Psoas muscle (tissue), 8 donors: Measurements from ENCODE around the gene TTBK1. TPM values are rescaled to one million over a fixed set of nuclear protein-coding genes. Genes with fewer than 3 reads are reported as not detected.

ENCODE experiments used
- ATAC-seq, 4 donors: fragments of 200-7000 bp; cut with Tn5 transposase; one replicate each; pipeline ENCODE4 v1.9.1; 2020; ENCODE audit warnings: moderate library complexity in 3 of 4, mild to moderate bottlenecking in 2 of 4
- DNase-seq, 2 donors: peaks; one replicate each; pipeline ENCODE4 v3.0.0-alpha.2; 2020
- H3K27ac ChIP-seq: fragments of 200-600 bp; one replicate; pipeline ENCODE4 v1.8.0; 2022
- H3K27me3 ChIP-seq, 3 donors: fragments of 200-600 bp in 1 of 3; one replicate each; pipeline versions ENCODE4 v1.6.1 to v1.8.0; 2013 to 2022; ENCODE audit warnings: low read length in 2 of 3, mild to moderate bottlenecking in 2 of 3, moderate library complexity in 1 of 3; ENCODE audit not compliant: insufficient read depth in 3 of 3
- H3K36me3 ChIP-seq, 2 donors: fragments of 200-600 bp in 1 of 2; one replicate each; pipeline versions ENCODE4 v1.6.1 to v1.8.0; 2013 to 2022; ENCODE audit warnings: low read depth in 1 of 2, mild to moderate bottlenecking in 1 of 2, moderate library complexity in 1 of 2; ENCODE audit not compliant: insufficient read depth in 1 of 2
- H3K4me1 ChIP-seq: fragments of 200-600 bp; one replicate; pipeline ENCODE4 v1.8.0; 2022
- H3K4me3 ChIP-seq: fragments of 200-600 bp; one replicate; pipeline ENCODE4 v1.8.0; 2022; ENCODE audit warnings: mild to moderate bottlenecking
- H3K9me3 ChIP-seq: fragments of 200-600 bp; one replicate; pipeline ENCODE4 v1.8.0; 2022
- CTCF ChIP-seq: fragments of 200-600 bp; IDR thresholded peaks from one replicate; pipeline ENCODE4 v1.8.0; 2022; ENCODE audit warnings: antibody characterized with exemption
- WGBS, 3 donors: extraction: QIAGEN DNeasy Blood & Tissue Kit; methylation state at CpG; one replicate each; pipeline versions ENCODE4 v1.1.6 to v1.1.7; 2013; 5-methylcytosine and 5-hydroxymethylcytosine counted together
- intact Hi-C, 2 donors: fragments of 100-400 bp; cut with DNase I; formaldehyde crosslinking; loops; one replicate each; pipeline versions ENCODE4 v1.11.0 to v1.14.2; 2022
- polyA plus RNA-seq, 3 donors: library from polyadenylated mRNA; stranded (reverse); fragments of 200-250 nt; gene quantifications; one replicate each; pipeline ENCODE4 v1.2.3, GENCODE V29; 2013
- total RNA-seq, 4 donors: library from RNA; stranded (reverse); fragmentation: NEBNext Ultra II Directional in 2 of 4; extraction: Animal tissue kit (Norgen Biotek cat#: 25700) in 2 of 4; gene quantifications; one replicate each; pipeline versions ENCODE4 v1.2.1 to v1.2.4, GENCODE V29; 2021 to 2023
- donor health status: healthy with polysubstance abuse.
- donor health status: DM: no; HTN: no; CAD: no; lungs with moderate emphysema.
- donor health status: Bipolar disorder and iron deficiency.
- donor health status: healthy.
- donor health status: DM: yes; HTN: yes; CAD: no.
- donor health status: DM: no; HTN: no; CAD: no.
- donor health status: DM: no; HTN: no; CAD: no.
- donor health status: DM: yes; HTN: yes; CAD: no.

TTBK1 gene
- total and polyA plus RNA-seq, 7 donors: 0.01 to 0.03 TPM; not detected in 5

GRCh38 chr6:43240950-43241349 is 2.3 kb upstream of the TTBK1 start:
- Histone ChIP-seq H3K27ac (no peak overlapping the region), H3K36me3 (no peaks in the 10 kb centered on the region), H3K27me3 (peaks cover 0 to 63% (median 15%) of the 10 kb centered on the region in 3 donors), H3K4me3 (no peak overlapping the region), H3K9me3 (no peaks in the 10 kb centered on the region), H3K4me1 (no peaks in the 10 kb centered on the region)
- intact Hi-C loops: no loop called here
- DNase-seq (no peak), ATAC-seq (no peak)
- TF ChIP-seq CTCF: no peak
- WGBS, 3 donors: 91 to 97% (median 91%) methylated on average over 1 of the region's 1 CpG

GRCh38 chr6:43241446-43241845 is 1.8 kb upstream of the TTBK1 start:
- intact Hi-C loops: no loop called here

GRCh38 chr6:43243664-43244321 is 512 bp downstream of the TTBK1 start:
- H3K4me3 ChIP-seq: no peak overlapping the region
- no peaks in the 10 kb centered on the region for H3K9me3 ChIP-seq
- intact Hi-C loops: no loop called here
- TF ChIP-seq CTCF: no peak
- ATAC-seq: no peak
- H3K27me3 ChIP-seq: peaks cover 0 to 52% (median 15%) of the 10 kb centered on the region in 3 donors
- H3K36me3 ChIP-seq: no peaks in the 10 kb centered on the region
- no peaks in the 10 kb centered on the region for H3K4me1 ChIP-seq
- 16 to 46% (median 36%) methylated on average over 9 to 37 of the region's 37 CpGs for WGBS, 3 donors
- H3K27ac ChIP-seq: no peak overlapping the region
- DNase-seq: peak in 1 of 2 donors; percentile 33

More at GRCh38 chr6:43241446-43241845, 1.8 kb upstream of the TTBK1 start:
- Histone ChIP-seq H3K36me3 (no peaks in the 10 kb centered on the region), H3K27me3 (peaks cover 0 to 63% (median 15%) of the 10 kb centered on the region in 3 donors), H3K4me3 (no peak overlapping the region), H3K9me3 (no peaks in the 10 kb centered on the region), H3K4me1 (no peaks in the 10 kb centered on the region), H3K27ac (no peak overlapping the region)
- DNase-seq (no peak), ATAC-seq (no peak)
- WGBS, 3 donors: 88 to 93% (median 88%) methylated on average over 2 of the region's 2 CpGs
- TF ChIP-seq CTCF: no peak

DNA sequence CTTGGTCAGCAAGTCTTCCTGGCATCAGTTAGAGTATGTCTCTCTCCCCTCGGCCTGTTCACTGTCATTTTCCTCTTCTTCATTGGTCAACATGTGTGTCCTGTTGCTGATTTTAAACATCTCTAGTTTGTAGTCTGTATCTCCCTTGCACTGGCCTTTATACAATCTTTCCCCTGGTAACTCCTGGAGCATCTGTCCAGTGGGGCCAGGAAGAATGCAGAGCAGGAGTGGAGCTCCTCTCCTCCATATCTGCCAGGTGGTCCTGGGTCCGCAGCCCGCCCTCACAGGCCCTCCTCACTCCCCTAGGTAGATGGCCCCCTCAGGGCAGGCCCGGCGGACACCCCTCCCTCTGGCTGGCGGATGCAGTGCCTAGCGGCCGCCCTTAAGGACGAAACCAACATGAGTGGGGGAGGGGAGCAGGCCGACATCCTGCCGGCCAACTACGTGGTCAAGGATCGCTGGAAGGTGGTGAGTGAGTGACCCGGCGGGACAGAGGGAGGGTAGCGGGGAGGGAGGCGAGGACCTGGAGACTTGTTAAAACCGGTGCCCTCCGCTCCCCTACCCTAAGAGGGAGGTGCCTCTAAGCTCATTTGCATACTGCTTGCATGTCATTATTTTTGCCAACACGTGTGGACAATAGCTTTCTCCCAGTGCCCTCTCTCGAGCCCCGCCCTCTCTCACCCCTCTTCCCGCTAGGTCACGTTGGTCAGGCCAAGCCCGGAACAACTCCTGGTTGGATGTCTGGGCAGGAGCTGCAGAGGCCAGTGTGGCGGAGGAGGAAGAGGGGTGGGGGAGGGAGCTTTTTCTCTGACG is 3.2 kb downstream of the TTBK1 start:
- ATAC-seq: peak; percentile 58 to 73 (median 71)
- DNase-seq: peak; percentile 52 to 73
- Histone ChIP-seq H3K9me3 (no peaks in the 10 kb centered on the region), H3K4me3 (peak overlapping the region; percentile 63), H3K36me3 (no peaks in the 10 kb centered on the region), H3K4me1 (no peaks in the 10 kb centered on the region), H3K27ac (no peak overlapping the region), H3K27me3 (peaks cover 0 to 45% (median 15%) of the 10 kb centered on the region in 3 donors)
- WGBS, 3 donors: 17 to 23% (median 18%) methylated on average over 26 to 27 of the region's 27 CpGs
- intact Hi-C loops: no loop called here
- no peak for TF ChIP-seq CTCF
